GM18526 (cell line): Measurements from ENCODE around the gene RND1.
A peak's percentile ranks its signal among the peaks of the same experiment; 100 is the strongest.

Source experiments
- POLR2A ChIP-seq: IDR thresholded peaks from 3 replicates; pipeline ENCODE4 v1.6.1; 2011; ENCODE audit not compliant: insufficient read length; ENCODE audit errors: extremely low read depth

RND1 gene

GRCh38 chr12:48878548-48878947 lies 12.9 kb upstream of the RND1 start:
- no peak for TF ChIP-seq POLR2A

DNA sequence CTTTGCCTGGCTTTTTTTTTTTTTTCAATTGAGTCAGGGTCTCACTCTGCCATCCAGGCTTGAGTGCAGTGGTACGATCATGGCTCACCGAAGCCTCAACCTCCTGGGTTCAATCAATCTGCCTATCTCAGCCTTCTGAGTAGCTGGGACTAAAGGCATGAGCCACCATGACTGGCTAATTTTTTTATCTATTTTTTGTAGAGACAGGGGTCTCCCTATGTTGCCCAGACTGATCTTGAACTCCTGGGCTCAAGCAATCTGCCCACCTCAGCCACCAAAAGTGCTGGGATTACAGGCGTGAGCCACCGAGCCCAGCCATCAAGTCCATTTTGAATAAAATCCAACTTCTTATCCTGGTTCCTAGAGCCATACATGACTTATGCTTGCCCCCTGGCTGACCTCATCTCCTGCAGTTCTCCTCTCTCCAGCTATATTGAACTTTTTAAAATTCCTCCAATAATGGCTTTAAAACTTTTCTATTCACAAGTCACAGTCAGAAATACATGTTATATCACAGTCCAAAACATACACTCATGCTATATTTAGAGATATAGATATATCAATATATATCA lies 10.4 kb upstream of the RND1 start:
- no peak for TF ChIP-seq POLR2A

- TF ChIP-seq POLR2A = no peak
Observed at GRCh38 chr12:48873096-48873495, 7.4 kb upstream of the RND1 start.

DNA sequence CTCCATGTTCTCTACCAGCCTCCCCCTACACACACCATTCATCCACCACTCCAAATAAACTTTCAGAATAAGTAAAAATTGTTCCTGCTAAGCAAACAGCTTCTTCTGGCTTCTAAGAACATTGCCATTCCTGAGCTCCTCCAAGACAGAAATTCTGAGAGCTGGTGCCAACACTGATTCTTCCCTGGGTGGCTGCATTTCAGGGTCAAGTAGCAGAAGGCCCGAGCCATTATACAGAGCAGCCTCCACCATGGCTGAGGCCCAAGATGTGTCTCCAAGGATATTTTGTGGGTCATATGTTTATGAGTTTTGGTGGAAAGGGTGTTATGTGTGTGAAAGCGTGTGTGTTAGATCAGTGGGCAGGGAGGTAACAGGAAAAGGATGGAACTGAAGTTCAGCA lies 3.5 kb upstream of the RND1 start:
- no peak for TF ChIP-seq POLR2A

GRCh38 chr12:48868451-48868850 lies 2.8 kb upstream of the RND1 start:
- TF ChIP-seq POLR2A = no peak

GRCh38 chr12:48866052-48866711 lies 512 bp upstream of the RND1 start:
- TF ChIP-seq POLR2A = no peak

GRCh38 chr12:48863291-48863690 lies 2.4 kb downstream of the RND1 start:
- TF ChIP-seq POLR2A = no peak

- TF ChIP-seq POLR2A = no peak
Observed at GRCh38 chr12:48862760-48863159, 2.9 kb downstream of the RND1 start.

GRCh38 chr12:48861111-48861510 lies 4.6 kb downstream of the RND1 start:
- no peak for TF ChIP-seq POLR2A

GRCh38 chr12:48859607-48860006 lies 6.1 kb downstream of the RND1 start:
- TF ChIP-seq POLR2A = no peak

GRCh38 chr12:48858043-48858442 lies 7.6 kb downstream of the RND1 start:
- no peak for TF ChIP-seq POLR2A

DNA sequence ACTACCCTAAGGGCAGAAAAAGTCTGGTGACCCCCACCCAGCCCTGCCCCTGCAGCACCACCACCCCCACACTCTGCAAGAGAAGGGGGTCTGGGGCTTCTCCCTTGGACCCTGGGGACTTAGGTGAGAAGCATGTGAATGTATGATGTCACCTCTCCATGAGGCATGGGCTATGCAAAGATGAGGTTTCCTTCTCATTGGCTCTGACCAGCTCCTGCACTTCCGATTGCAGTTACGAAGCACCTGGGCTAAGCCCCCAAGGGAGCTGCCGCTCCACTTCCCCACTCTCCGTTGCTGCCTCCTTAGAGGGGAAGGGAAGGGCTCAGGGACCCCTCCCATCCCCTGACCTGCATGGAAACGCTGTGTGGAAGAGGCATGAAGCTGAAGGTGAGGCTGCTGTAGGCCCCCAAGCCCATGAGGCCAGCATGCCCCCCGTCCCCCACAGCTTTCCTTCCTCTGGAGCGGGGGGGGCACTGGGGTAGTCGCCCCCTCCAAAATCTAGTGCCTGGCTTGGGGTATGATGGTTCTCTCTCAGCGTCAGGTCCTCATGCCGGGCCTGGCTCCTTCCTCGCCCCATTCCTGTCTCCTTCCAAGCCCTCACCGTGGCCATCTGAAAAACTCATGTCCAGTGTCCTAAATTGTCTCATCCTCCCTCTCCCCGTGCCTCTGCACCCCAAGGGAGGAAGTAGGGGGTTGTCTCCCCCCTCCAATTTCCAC lies 8.2 kb downstream of the RND1 start:
- no peak for TF ChIP-seq POLR2A

GRCh38 chr12:48856379-48856778 lies 9.3 kb downstream of the RND1 start:
- no peak for TF ChIP-seq POLR2A

- no peak for TF ChIP-seq POLR2A
Observed at GRCh38 chr12:48854488-48854887, 11.2 kb downstream of the RND1 start.

DNA sequence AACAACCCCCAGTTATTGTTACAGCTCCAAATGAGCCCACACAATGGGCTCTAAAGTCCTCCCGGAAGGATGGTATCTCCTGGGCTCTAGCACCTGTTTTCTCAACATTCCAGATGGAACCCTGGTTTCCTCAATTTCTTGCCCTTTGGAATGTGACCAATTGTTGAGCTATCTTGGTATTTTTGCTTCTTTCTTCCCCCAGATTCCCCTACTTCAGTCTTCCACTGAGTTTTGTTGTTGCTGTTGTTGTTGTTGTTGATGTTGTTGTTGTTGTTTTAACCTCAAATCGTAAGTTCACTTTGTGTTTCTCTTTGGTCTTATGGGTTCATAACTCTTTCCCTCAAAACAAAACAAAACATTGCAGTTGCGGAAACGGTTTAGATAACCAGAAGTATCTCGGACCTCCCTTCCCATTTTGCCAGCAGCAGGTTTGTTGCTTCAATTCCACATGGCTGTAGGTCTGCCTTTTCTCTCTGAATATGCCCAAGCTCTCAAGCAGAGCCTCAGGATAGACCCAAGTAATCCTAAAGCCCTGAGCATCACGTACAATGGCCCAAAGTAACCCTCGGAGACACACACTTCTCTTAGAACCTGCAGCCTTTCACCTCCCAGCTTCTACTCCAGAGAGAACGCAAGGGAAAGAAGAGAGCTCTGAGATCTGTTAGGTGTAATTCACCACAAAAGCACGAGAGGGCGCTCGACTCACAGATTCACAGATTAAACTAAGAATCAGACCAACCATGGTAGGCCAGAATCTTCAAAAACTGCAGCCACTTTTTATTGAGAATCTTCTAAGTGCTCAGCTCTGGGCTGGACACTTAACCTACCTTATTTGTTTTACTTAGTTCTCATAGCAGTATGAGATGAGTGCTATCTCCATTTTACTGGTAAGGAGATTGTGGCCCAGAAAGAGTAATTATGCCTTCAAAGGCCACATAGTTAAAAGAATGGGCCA lies 12.7 kb downstream of the RND1 start:
- TF ChIP-seq POLR2A = no peak

- TF ChIP-seq POLR2A = peak; percentile 85
Observed at GRCh38 chr12:48851883-48852733, 13.6 kb downstream of the RND1 start, which contains the start of gene DDX23. Gene DDX23, minus strand, starts transcription at chr12:48852163. Its CDS starts 6,381 bp downstream, at chr12:48845782.
